IMR-90 (cell line): ENCODE data around the gene MIER2. TPM values are rescaled to one million over a fixed set of nuclear protein-coding genes. Genes with fewer than 3 reads are reported as not detected.

ENCODE experiments used
- ATAC-seq: fragments of 200-7000 bp; cut with Tn5 transposase; 2 replicates; pipeline ENCODE4 v1.9.1; 2020; ENCODE audit warnings: low read depth, mild to moderate bottlenecking, moderate library complexity
- BruUV-seq: library from RNA; stranded (reverse); fragments of 400-500 nt; replicated peaks from 2 replicates; lab custom pipeline; 2021; lab: Mats Ljungman, UMichigan
- CTCF ChIA-PET: fragments of 300-600 bp; formaldehyde crosslinking; extraction: SDS; loops from one replicate; lab custom pipeline; 2021; ENCODE audit warnings: antibody characterized with exemption; lab: Yijun Ruan, JAX
- POLR2A ChIA-PET: fragments of 300-600 bp; sonication (Branson Sonifier 250); formaldehyde crosslinking; loops from one replicate; lab custom pipeline; 2022; ENCODE audit warnings: antibody characterized with exemption; ENCODE audit not compliant: unreplicated experiment; lab: Charles Lee
- DNase-seq: peaks from one replicate; pipeline ENCODE4 v3.0.0; 2013
- H2AFZ ChIP-seq: replicated peaks from 2 replicates; pipeline ENCODE3; 2013; ENCODE audit warnings: low read length, mild to moderate bottlenecking; ENCODE audit not compliant: poor library complexity
- H2AK5ac ChIP-seq: 2 replicates; pipeline ENCODE4 v1.6.1; 2013; ENCODE audit warnings: low read depth, low read length, inconsistent platforms
- H2AK9ac ChIP-seq: replicated peaks from 2 replicates; pipeline ENCODE3; 2013; ENCODE audit warnings: mild to moderate bottlenecking, low read depth, low read length, moderate library complexity; ENCODE audit not compliant: poor library complexity
- H2BK120ac ChIP-seq: 2 replicates; pipeline ENCODE4 v1.6.1; 2013; ENCODE audit warnings: low read depth, low read length, inconsistent platforms
- H2BK15ac ChIP-seq: 3 replicates; pipeline ENCODE4 v1.6.1; 2013; ENCODE audit warnings: low read depth, low read length, inconsistent platforms
- H2BK20ac ChIP-seq: 2 replicates; pipeline ENCODE4 v1.6.1; 2013; ENCODE audit warnings: low read depth, mild to moderate bottlenecking, inconsistent platforms, low read length, moderate library complexity
- H2BK5ac ChIP-seq: 2 replicates; pipeline ENCODE4 v1.6.1; 2013; ENCODE audit warnings: mild to moderate bottlenecking, low read depth, low read length, inconsistent platforms; ENCODE audit not compliant: poor library complexity, severe bottlenecking
- H3K14ac ChIP-seq: replicated peaks from 2 replicates; pipeline ENCODE4 v1.6.1; 2013; ENCODE audit warnings: low read depth, low read length, inconsistent platforms
- H3K18ac ChIP-seq: 2 replicates; pipeline ENCODE4 v1.6.1; 2013; ENCODE audit warnings: low read depth, low read length, control low read depth
- H3K23ac ChIP-seq: 2 replicates; pipeline ENCODE4 v1.6.1; 2013; ENCODE audit warnings: low read depth, low read length, inconsistent platforms
- H3K27ac ChIP-seq: 2 replicates; pipeline ENCODE4 v1.5.1; 2013; ENCODE audit warnings: mild to moderate bottlenecking, control low read depth, low read length; ENCODE audit not compliant: insufficient read depth
- H3K27me3 ChIP-seq: 2 replicates; pipeline ENCODE4 v1.6.1; 2013; ENCODE audit warnings: low read length; ENCODE audit not compliant: control insufficient read depth, insufficient read depth
- H3K36me3 ChIP-seq: 2 replicates; pipeline ENCODE4 v1.6.1; 2013; ENCODE audit warnings: low read length, mixed read lengths; ENCODE audit not compliant: control insufficient read depth, insufficient read depth
- H3K4ac ChIP-seq: 2 replicates; pipeline ENCODE4 v1.6.1; 2013; ENCODE audit warnings: low read depth, low read length, inconsistent platforms
- H3K4me1 ChIP-seq: 2 replicates; pipeline ENCODE4 v1.6.1; 2013; ENCODE audit warnings: low read length, mixed read lengths; ENCODE audit not compliant: control insufficient read depth, insufficient read depth
- H3K4me2 ChIP-seq: 2 replicates; pipeline ENCODE4 v1.6.1; 2013; ENCODE audit warnings: low read depth, mild to moderate bottlenecking, control low read depth, low read length, moderate library complexity
- H3K4me3 ChIP-seq: 2 replicates; pipeline ENCODE4 v1.5.1; 2013; ENCODE audit warnings: low read depth, mild to moderate bottlenecking, control low read depth, low read length, moderate library complexity; ENCODE audit not compliant: insufficient read depth
- H3K56ac ChIP-seq: 2 replicates; pipeline ENCODE4 v1.6.1; 2013; ENCODE audit warnings: low read length, inconsistent platforms; ENCODE audit not compliant: insufficient read depth; ENCODE audit errors: extremely low read depth
- H3K79me1 ChIP-seq, 2 experiments: 2 replicates each; pipeline ENCODE4 v1.6.1; 2013; ENCODE audit warnings: low read length in 2 of 2, inconsistent platforms in 1 of 2, low read depth in 1 of 2
- H3K9ac ChIP-seq: 2 replicates; pipeline ENCODE4 v1.6.1; 2013; ENCODE audit warnings: low read depth, low read length, control low read depth
- H3K9me1 ChIP-seq: 2 replicates; pipeline ENCODE4 v1.6.1; 2013; ENCODE audit warnings: low read length, inconsistent platforms; ENCODE audit not compliant: insufficient read depth
- H3K9me3 ChIP-seq: 2 replicates; pipeline ENCODE4 v1.6.1; 2013; ENCODE audit warnings: low read length; ENCODE audit not compliant: control insufficient read depth, insufficient read depth
- H4K20me1 ChIP-seq: 2 replicates; pipeline ENCODE4 v1.6.1; 2013; ENCODE audit warnings: low read length, inconsistent platforms; ENCODE audit not compliant: insufficient read depth
- H4K5ac ChIP-seq: 2 replicates; pipeline ENCODE4 v1.6.1; 2013; ENCODE audit warnings: mild to moderate bottlenecking, low read depth, low read length, control low read depth
- H4K8ac ChIP-seq, 2 experiments: 2 replicates each; pipeline ENCODE4 v1.6.1; 2013; ENCODE audit warnings: low read depth in 2 of 2, low read length in 2 of 2, control low read depth in 1 of 2, inconsistent platforms in 1 of 2
- H4K91ac ChIP-seq: 2 replicates; pipeline ENCODE4 v1.6.1; 2013; ENCODE audit warnings: low read depth, low read length, inconsistent platforms; ENCODE audit not compliant: insufficient read depth
- CEBPB ChIP-seq: IDR thresholded peaks from 2 replicates; pipeline ENCODE4 v1.6.1; 2012; ENCODE audit warnings: low read depth, low read length, improper control_type of control experiment
- FOS ChIP-seq: fragments of 150-350 bp; IDR thresholded peaks from 2 replicates; pipeline ENCODE4 v1.6.1; 2016; ENCODE audit warnings: low read depth, low read length
- USF2 ChIP-seq: fragments of 150-350 bp; IDR thresholded peaks from 2 replicates; pipeline ENCODE4 v1.6.1; 2017; ENCODE audit warnings: mild to moderate bottlenecking, antibody characterized with exemption, low read length, low read depth
- WGBS, 2 experiments: methylation state at CpG; one replicate each; pipeline versions ENCODE4 v1.1.5 to v1.1.7; 2013; ENCODE audit warnings: missing lambda C conversion rate in 2 of 2; ENCODE audit not compliant: insufficient read length in 1 of 2; ENCODE audit errors: extremely low coverage in 2 of 2; 5-methylcytosine and 5-hydroxymethylcytosine counted together
- dilution Hi-C: fragments of 300-500 bp; cut with HindIII; formaldehyde crosslinking; loops from one replicate; pipeline ENCODE4 v1.14.3; 2018; ENCODE audit warnings: low sequenced_read_pairs; ENCODE audit not compliant: unreplicated experiment
- in situ Hi-C: fragments of 300-500 bp; cut with MboI; formaldehyde crosslinking; loops from 3 replicates; pipeline ENCODE4 v1.14.3; 2019; ENCODE audit warnings: low sequenced_read_pairs, inconsistent platforms, mixed read lengths
- intact Hi-C: fragments of 100-400 bp; cut with micrococcal nuclease; formaldehyde crosslinking; loops from 2 replicates; pipeline ENCODE4 v1.10.0; 2022
- polyA plus RNA-seq, 3 experiments: library from polyadenylated mRNA; depleted of rRNA; stranded (reverse); fragments of >200 nt; gene quantifications; 2 replicates each; pipeline ENCODE4 v1.2.3, GENCODE V29; 2012; ENCODE audit warnings: low replicate concordance in 1 of 3
- total RNA-seq: library from RNA; depleted of rRNA; stranded (reverse); fragments of >200 nt; gene quantifications from 2 replicates; pipeline ENCODE4 v1.2.3, GENCODE V29; 2012

The MIER2 gene
- total and polyA plus RNA-seq, 2 of the 4 experiments (the other 2 are of a cell fraction) = 28.0 to 28.4 TPM

- H3K4me1 ChIP-seq = no peaks in the 10 kb centered on the region
- H2AK9ac ChIP-seq = no peak overlapping the region
- ChIA-PET POLR2A (no interaction called here), CTCF (no interaction called here)
- no peak overlapping the region for H4K5ac ChIP-seq
- H2BK15ac ChIP-seq = no peak overlapping the region
- no peak overlapping the region for H3K4me3 ChIP-seq
- DNase-seq = no peak
- no peak overlapping the region for H4K8ac ChIP-seq
- peaks cover 7% of the 10 kb centered on the region; the same call in 1 of the 2 replicates for H3K9me3 ChIP-seq
- dilution Hi-C loops = no loop called here
- no peak overlapping the region for H3K4ac ChIP-seq
- H2BK5ac ChIP-seq = no peak overlapping the region
- no peaks in the 10 kb centered on the region for H3K9me1 ChIP-seq
- no peak for ATAC-seq
- peaks cover 8% of the 10 kb centered on the region for H3K27me3 ChIP-seq
- intact Hi-C loops = no loop called here
- H4K91ac ChIP-seq = no peak overlapping the region
- H3K9ac ChIP-seq = no peak overlapping the region
- H3K27ac ChIP-seq = no peak overlapping the region
- no peaks in the 10 kb centered on the region for H3K36me3 ChIP-seq
- no peak overlapping the region for H2AK5ac ChIP-seq
- in situ Hi-C loops = no loop called here
- no peaks in the 10 kb centered on the region for H4K20me1 ChIP-seq
- H3K18ac ChIP-seq = no peak overlapping the region
- H3K4me2 ChIP-seq = no peak overlapping the region
- no peak overlapping the region for H3K14ac ChIP-seq
- H2BK120ac ChIP-seq = no peak overlapping the region
- no peak overlapping the region for H2AFZ ChIP-seq
- TF ChIP-seq USF2 (peak; percentile 66; the same call in 1 of the 2 replicates), CEBPB (peak; percentile 38; the same call in 1 of the 2 replicates), FOS (no peak)
- BruUV-seq = no TSS peak
- 50% methylated on average over 1 of the region's 17 CpGs; no CpG with 5 or more reads in 1 of the 2 experiments for WGBS, 2 experiments
- H3K56ac ChIP-seq = no peak overlapping the region
- H3K23ac ChIP-seq = no peak overlapping the region
- H2BK20ac ChIP-seq = no peak overlapping the region
- no peaks in the 10 kb centered on the region for H3K79me1 ChIP-seq
Measured at GRCh38 chr19:392375-392970, 47.9 kb upstream of the MIER2 start.
